Measurements from ENCODE around the gene CDC6. TPM values are rescaled to one million over a fixed set of nuclear protein-coding genes. Genes with fewer than 3 reads are reported as not detected.

The CDC6 gene
- total and polyA plus RNA-seq, 2 donors (not counting 1 experiment from before 2014, with no cell fraction given), result 0.69 to 2.2 TPM

DNA sequence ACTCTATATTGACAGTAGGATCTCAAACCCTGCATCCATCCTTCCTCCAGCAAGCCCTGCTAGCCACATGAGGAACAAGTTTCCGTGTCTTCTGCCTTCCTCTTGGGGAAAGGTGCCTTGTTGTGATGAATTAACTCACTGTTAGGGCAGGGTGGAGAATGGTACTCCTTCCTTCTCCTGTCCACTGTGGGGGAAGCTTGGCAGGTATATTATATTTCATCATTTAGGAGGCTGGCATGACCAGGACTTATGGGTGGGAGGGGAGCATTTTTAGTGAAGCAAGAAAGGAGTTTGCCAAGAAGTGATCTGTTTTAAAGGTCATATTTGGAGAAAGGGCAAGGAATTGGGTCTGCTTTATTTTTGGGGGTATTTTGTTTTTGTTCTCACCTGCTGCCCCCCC lies 9.3 kb upstream of the CDC6 start:
- no peaks in the 10 kb centered on the region for H3K27me3 ChIP-seq (replicated peaks in 1 of 4; ENCODE audit: control extremely low read depth in 1 of 4, control insufficient read depth in 3 of 4, insufficient read depth in 4 of 4, low read length in 3 of 4)
- Mint-ChIP-seq H3K4me1 (peaks cover 10% of the 10 kb centered on the region), H3K27ac (peak overlapping the region; percentile 41), H3K9me3 (ENCODE audit: insufficient read depth) (no peaks in the 10 kb centered on the region), H3K4me3 (no peak overlapping the region), H3K27me3 (no peaks in the 10 kb centered on the region)
- intact Hi-C loops (cut with micrococcal nuclease), result no loop called here
- H3K36me3 ChIP-seq (replicated peaks in 1 of 2; ENCODE audit: control extremely low read depth in 1 of 2, control insufficient read depth in 1 of 2, extremely low read depth in 1 of 2, insufficient read depth in 2 of 2, low read length in 1 of 2), result peaks cover 3 to 72% of the 10 kb centered on the region in 2 experiments
- H3K4me1 ChIP-seq (ENCODE audit: control insufficient read depth in 2 of 2, insufficient read depth in 2 of 2, low read length in 2 of 2), result peaks cover 11 to 17% of the 10 kb centered on the region in 2 donors
- H2AFZ ChIP-seq (ENCODE audit: insufficient read depth, low read depth, low read length, poor library complexity, severe bottlenecking), result no peak overlapping the region
- TF ChIP-seq, protein P1, sequence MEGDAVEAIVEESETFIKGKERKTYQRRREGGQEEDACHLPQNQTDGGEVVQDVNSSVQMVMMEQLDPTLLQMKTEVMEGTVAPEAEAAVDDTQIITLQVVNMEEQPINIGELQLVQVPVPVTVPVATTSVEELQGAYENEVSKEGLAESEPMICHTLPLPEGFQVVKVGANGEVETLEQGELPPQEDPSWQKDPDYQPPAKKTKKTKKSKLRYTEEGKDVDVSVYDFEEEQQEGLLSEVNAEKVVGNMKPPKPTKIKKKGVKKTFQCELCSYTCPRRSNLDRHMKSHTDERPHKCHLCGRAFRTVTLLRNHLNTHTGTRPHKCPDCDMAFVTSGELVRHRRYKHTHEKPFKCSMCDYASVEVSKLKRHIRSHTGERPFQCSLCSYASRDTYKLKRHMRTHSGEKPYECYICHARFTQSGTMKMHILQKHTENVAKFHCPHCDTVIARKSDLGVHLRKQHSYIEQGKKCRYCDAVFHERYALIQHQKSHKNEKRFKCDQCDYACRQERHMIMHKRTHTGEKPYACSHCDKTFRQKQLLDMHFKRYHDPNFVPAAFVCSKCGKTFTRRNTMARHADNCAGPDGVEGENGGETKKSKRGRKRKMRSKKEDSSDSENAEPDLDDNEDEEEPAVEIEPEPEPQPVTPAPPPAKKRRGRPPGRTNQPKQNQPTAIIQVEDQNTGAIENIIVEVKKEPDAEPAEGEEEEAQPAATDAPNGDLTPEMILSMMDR (IDR thresholded peaks at IDR 0.05), result no peak
- no peak for TF ChIP-seq EZH2 (IDR thresholded peaks at IDR 0.05; ENCODE audit: borderline replicate concordance, insufficient read depth, low read depth, low read length, poor library complexity, severe bottlenecking)
- ChIA-PET POLR2A (no interaction called here), CTCF (interaction anchor here (0.9 kb wide), 1 partner anchor 76 kb away, joined by 3 read pairs; no protein-coding TSS in a partner anchor)
- DNase-seq (no peak), ATAC-seq (ENCODE audit: low read depth) (no peak)
- 100% methylated on average over 1 of the region's 1 CpG for WGBS (ENCODE audit: insufficient coverage)
- peaks cover 5% of the 10 kb centered on the region for H3K79me2 ChIP-seq (ENCODE audit: control insufficient read depth, insufficient read depth, low read length)
- H3K4me3 ChIP-seq (ENCODE audit: control extremely low read depth in 1 of 5, extremely low read depth in 1 of 5, insufficient read depth in 1 of 5, low read depth in 2 of 5, low read length in 4 of 5), result no peak overlapping the region
- H4K20me1 ChIP-seq (ENCODE audit: control insufficient read depth, insufficient read depth, low read length, poor library complexity, severe bottlenecking), result no peaks in the 10 kb centered on the region
- no peak overlapping the region for H3K27ac ChIP-seq (ENCODE audit: low read length in 2 of 2)
- peaks cover 0 to 8% (median 0%) of the 10 kb centered on the region in 3 donors for H3K9me3 ChIP-seq (ENCODE audit: control extremely low read depth in 1 of 3, control insufficient read depth in 2 of 3, insufficient read depth in 1 of 3, low read length in 2 of 3)
- no peak overlapping the region for H3K4me2 ChIP-seq (replicated peaks; ENCODE audit: low read depth, low read length, poor library complexity, severe bottlenecking)
- H3K9ac ChIP-seq (ENCODE audit: low read length), result no peak overlapping the region

- H3K9me3 ChIP-seq (ENCODE audit: control extremely low read depth in 1 of 3, control insufficient read depth in 2 of 3, insufficient read depth in 1 of 3, low read length in 2 of 3), result peaks cover 0 to 7% (median 0%) of the 10 kb centered on the region in 3 donors
- TF ChIP-seq, protein P1 (IDR thresholded peaks at IDR 0.05), result no peak
- no peak for TF ChIP-seq EZH2 (IDR thresholded peaks at IDR 0.05; ENCODE audit: borderline replicate concordance, insufficient read depth, low read depth, low read length, poor library complexity, severe bottlenecking)
- no peak overlapping the region for H3K9ac ChIP-seq (ENCODE audit: low read length)
- peaks cover 11 to 15% of the 10 kb centered on the region in 2 donors for H3K4me1 ChIP-seq (ENCODE audit: control insufficient read depth in 2 of 2, insufficient read depth in 2 of 2, low read length in 2 of 2)
- no peaks in the 10 kb centered on the region for H4K20me1 ChIP-seq (ENCODE audit: control insufficient read depth, insufficient read depth, low read length, poor library complexity, severe bottlenecking)
- ChIA-PET CTCF (no interaction called here), POLR2A (no interaction called here)
- intact Hi-C loops (cut with micrococcal nuclease), result no loop called here
- H3K79me2 ChIP-seq (ENCODE audit: control insufficient read depth, insufficient read depth, low read length), result no peaks in the 10 kb centered on the region
- no peak overlapping the region for H3K4me3 ChIP-seq (ENCODE audit: control extremely low read depth in 1 of 5, extremely low read depth in 1 of 5, insufficient read depth in 1 of 5, low read depth in 2 of 5, low read length in 4 of 5)
- H3K4me3 Mint-ChIP-seq, result no peak overlapping the region
- H2AFZ ChIP-seq (ENCODE audit: insufficient read depth, low read depth, low read length, poor library complexity, severe bottlenecking), result no peak overlapping the region
- H3K27ac ChIP-seq (ENCODE audit: low read length in 2 of 2), result no peak overlapping the region
- WGBS (ENCODE audit: insufficient coverage), result 100% methylated on average over 3 of the region's 4 CpGs
- peaks cover 9% of the 10 kb centered on the region for H3K4me1 Mint-ChIP-seq
- ATAC-seq (ENCODE audit: low read depth), result no peak
- H3K36me3 ChIP-seq (replicated peaks in 1 of 2; ENCODE audit: control extremely low read depth in 1 of 2, control insufficient read depth in 1 of 2, extremely low read depth in 1 of 2, insufficient read depth in 2 of 2, low read length in 1 of 2), result peaks cover 0 to 62% of the 10 kb centered on the region in 2 experiments
- DNase-seq, result no peak
- no peak overlapping the region for H3K4me2 ChIP-seq (replicated peaks; ENCODE audit: low read depth, low read length, poor library complexity, severe bottlenecking)
- no peaks in the 10 kb centered on the region for H3K9me3 Mint-ChIP-seq (ENCODE audit: insufficient read depth)
- H3K27me3 Mint-ChIP-seq, result no peaks in the 10 kb centered on the region
- no peak overlapping the region for H3K27ac Mint-ChIP-seq
- no peaks in the 10 kb centered on the region for H3K27me3 ChIP-seq (replicated peaks in 1 of 4; ENCODE audit: control extremely low read depth in 1 of 4, control insufficient read depth in 3 of 4, insufficient read depth in 4 of 4, low read length in 3 of 4)
Measured at GRCh38 chr17:40279402-40279801, 8.3 kb upstream of the CDC6 start.

Data from B cell (primary cell).